Ovary (tissue), 9 donors: ENCODE data around the gene NFIB. TPM values are rescaled to one million over a fixed set of nuclear protein-coding genes. Genes with fewer than 3 reads are reported as not detected.

Source experiments
- DNase-seq, 5 donors: peaks; one replicate each; pipeline ENCODE4 v3.0.0-alpha.2; 2019 to 2020
- H3K27ac ChIP-seq, 2 donors: fragments of 200-600 bp; one replicate each; pipeline versions ENCODE4 v1.5.1 to v1.8.0; 2019 to 2022
- H3K27me3 ChIP-seq: fragments of 200-600 bp; one replicate; pipeline ENCODE4 v1.8.0; 2022
- H3K36me3 ChIP-seq: fragments of 200-600 bp; sonication (generic); one replicate; pipeline ENCODE4 v1.5.1; 2019
- H3K4me1 ChIP-seq: one replicate; pipeline ENCODE4 v1.8.1; 2013; ENCODE audit warnings: mild to moderate bottlenecking, moderate library complexity; ENCODE audit not compliant: insufficient read depth
- H3K4me3 ChIP-seq: fragments of 200-600 bp; sonication (generic); one replicate; pipeline ENCODE4 v1.5.1; 2017
- H3K9me3 ChIP-seq, 2 donors: fragments of 200-600 bp in 1 of 2; sonication (generic) in 1 of 2; one replicate each; pipeline versions ENCODE4 v1.5.1 to v1.8.1; 2013 to 2019; ENCODE audit warnings: mild to moderate bottlenecking in 1 of 2, moderate library complexity in 1 of 2
- CTCF ChIP-seq, 3 donors: fragments of 450-650 bp in 2 of 3; fragments of 200-600 bp in 1 of 3; IDR thresholded peaks; one replicate each; pipeline versions ENCODE4 v1.5.1 to v1.8.0; 2016 to 2022; ENCODE audit warnings: antibody characterized with exemption in 3 of 3, mild to moderate bottlenecking in 1 of 3
- EP300 ChIP-seq: sonication (generic); formaldehyde crosslinking; IDR thresholded peaks from one replicate; pipeline ENCODE4 v1.6.1; 2017; ENCODE audit warnings: antibody characterized with exemption
- POLR2A ChIP-seq: fragments of 450-650 bp; IDR thresholded peaks from one replicate; pipeline ENCODE4 v1.6.1; 2017; ENCODE audit warnings: antibody characterized with exemption, mild to moderate bottlenecking, moderate library complexity
- WGBS, 3 donors: extraction: QIAGEN DNeasy Blood & Tissue Kit in 1 of 3; methylation state at CpG; one replicate each; pipeline versions ENCODE4 v1.1.5 to v1.1.7; 2013 to 2017; 5-methylcytosine and 5-hydroxymethylcytosine counted together
- intact Hi-C, 4 donors: fragments of 100-400 bp; cut with DNase I; formaldehyde crosslinking; loops; one replicate each; pipeline versions ENCODE4 v1.11.0 to v1.15.1; 2022 to 2023
- polyA plus RNA-seq, 2 donors: library from polyadenylated mRNA; stranded (reverse); fragments of 200-250 nt in 1 of 2; fragments of 350-450 nt in 1 of 2; fragmentation: Illumina TruSeq in 1 of 2; extraction: RNeasy Lipid Tissue Mini Kit (QIAGEN cat#74804) in 1 of 2; gene quantifications; one replicate each; pipeline ENCODE4 v1.2.3, GENCODE V29; 2013 to 2014
- total RNA-seq, 7 donors: library from RNA; depleted of rRNA in 2 of 7; stranded (reverse); fragments of >200 nt in 2 of 7; fragmentation: NEBNext Ultra II Directional in 3 of 7; extraction: Animal tissue kit (Norgen Biotek cat#: 25700) in 3 of 7; gene quantifications; one replicate each; pipeline versions ENCODE4 v1.1.0 to v1.2.4, GENCODE V29; 2016 to 2023
- donor health status: DM: no; HTN: no; CAD: no; lungs with moderate emphysema.
- donor health status: DM: no; HTN: no; CAD: no.
- donor health status: Bipolar disorder and iron deficiency.
- donor health status: DM: yes; HTN: yes; CAD: no.
- donor health status: DM: no; HTN: no; CAD: no.
- donor health status: DM: yes; HTN: yes; CAD: no.

The NFIB gene
- total and polyA plus RNA-seq, 9 donors = 8.7 to 111 (median 53.2) TPM

GRCh38 chr9:14341437-14342122 is 27.6 kb upstream of the NFIB start:
- H3K4me3 ChIP-seq = no peak overlapping the region
- no peak for DNase-seq
- peaks cover 2% of the 10 kb centered on the region for H3K4me1 ChIP-seq
- WGBS, 3 donors = 51 to 67% (median 67%) methylated on average over 6 of the region's 6 CpGs
- no peaks in the 10 kb centered on the region for H3K9me3 ChIP-seq
- H3K36me3 ChIP-seq = no peaks in the 10 kb centered on the region
- no peak for TF ChIP-seq EP300
- no peak for TF ChIP-seq POLR2A
- no peak for TF ChIP-seq CTCF (IDR thresholded peaks at IDR 0.05)
- no peak overlapping the region for H3K27ac ChIP-seq
- H3K27me3 ChIP-seq = no peaks in the 10 kb centered on the region
- intact Hi-C loops = loop anchor here in 1 of 4 donors (10.0 kb wide), 1 partner anchor 897 kb away; no protein-coding TSS in a partner anchor

GRCh38 chr9:14340994-14341393 is 27.1 kb upstream of the NFIB start:
- no peak overlapping the region for H3K4me3 ChIP-seq
- intact Hi-C loops = loop anchor here in 1 of 4 donors (10.0 kb wide), 1 partner anchor 896 kb away; no protein-coding TSS in a partner anchor
- H3K27ac ChIP-seq = no peak overlapping the region
- TF ChIP-seq EP300 (no peak), CTCF (IDR thresholded peaks at IDR 0.05) (no peak), POLR2A (no peak)
- H3K9me3 ChIP-seq = no peaks in the 10 kb centered on the region
- H3K4me1 ChIP-seq = peaks cover 2% of the 10 kb centered on the region
- 64 to 73% (median 71%) methylated on average over 3 of the region's 3 CpGs for WGBS, 3 donors
- no peak for DNase-seq
- H3K36me3 ChIP-seq = no peaks in the 10 kb centered on the region
- no peaks in the 10 kb centered on the region for H3K27me3 ChIP-seq

GRCh38 chr9:14340219-14340873 is 26.4 kb upstream of the NFIB start:
- 69 to 83% (median 81%) methylated on average over 8 of the region's 8 CpGs for WGBS, 3 donors
- H3K27me3 ChIP-seq = no peaks in the 10 kb centered on the region
- no peaks in the 10 kb centered on the region for H3K36me3 ChIP-seq
- no peak overlapping the region for H3K4me3 ChIP-seq
- no peak overlapping the region for H3K27ac ChIP-seq
- no peak for DNase-seq
- intact Hi-C loops = loop anchor here in 1 of 4 donors (10.0 kb wide), 1 partner anchor 896 kb away; no protein-coding TSS in a partner anchor
- H3K9me3 ChIP-seq = no peaks in the 10 kb centered on the region
- TF ChIP-seq CTCF (IDR thresholded peaks at IDR 0.05) = no peak
- no peak for TF ChIP-seq EP300
- TF ChIP-seq POLR2A = no peak
- H3K4me1 ChIP-seq = peaks cover 2% of the 10 kb centered on the region

GRCh38 chr9:14339746-14340145 is 25.8 kb upstream of the NFIB start:
- Histone ChIP-seq H3K36me3 (no peaks in the 10 kb centered on the region), H3K4me1 (peaks cover 2% of the 10 kb centered on the region), H3K9me3 (no peaks in the 10 kb centered on the region), H3K4me3 (no peak overlapping the region), H3K27ac (no peak overlapping the region), H3K27me3 (no peaks in the 10 kb centered on the region)
- DNase-seq = no peak
- TF ChIP-seq POLR2A (no peak), CTCF (IDR thresholded peaks at IDR 0.05) (no peak), EP300 (no peak)
- 92 to 99% (median 95%) methylated on average over 2 of the region's 2 CpGs for WGBS, 3 donors
- intact Hi-C loops = loop anchor here in 1 of 4 donors (10.0 kb wide), 1 partner anchor 895 kb away; no protein-coding TSS in a partner anchor
